Activated CD4-positive, alpha-beta T cell treated with anti-CD3 and anti-CD28 coated beads for 36 hours (primary cell): ENCODE data around the gene NTF3. TPM values are rescaled to one million over a fixed set of nuclear protein-coding genes. Genes with fewer than 3 reads are reported as not detected.

Source experiments
- ATAC-seq: fragments of 200-7000 bp; cut with Tn5 transposase; one replicate; pipeline ENCODE4 v1.10.0; 2021; ENCODE audit warnings: mild to moderate bottlenecking, moderate library complexity
- CTCF ChIA-PET: fragments of 350-600 bp; sonication (Branson Sonifier 250); formaldehyde crosslinking; loops from one replicate; lab custom pipeline; 2021; ENCODE audit warnings: antibody characterized with exemption; lab: Charles Lee
- POLR2A ChIA-PET: fragments of 350-600 bp; sonication (Branson Sonifier 250); formaldehyde crosslinking; loops from one replicate; lab custom pipeline; 2021; ENCODE audit warnings: antibody characterized with exemption, inconsistent platforms; lab: Charles Lee
- DNase-seq: peaks from one replicate; pipeline ENCODE4 v3.0.0-alpha.2; 2020
- H3K27ac Mint-ChIP-seq: one replicate; pipeline ENCODE4 v1.8.0; 2021; ENCODE audit warnings: mixed read lengths
- H3K27me3 Mint-ChIP-seq: one replicate; pipeline ENCODE4 v1.8.0; 2021; ENCODE audit warnings: mixed read lengths
- H3K36me3 Mint-ChIP-seq: one replicate; pipeline ENCODE4 v1.8.0; 2021; ENCODE audit warnings: low read depth, mixed read lengths
- H3K4me1 Mint-ChIP-seq: one replicate; pipeline ENCODE4 v1.8.0; 2021; ENCODE audit warnings: mixed read lengths
- H3K4me3 Mint-ChIP-seq: one replicate; pipeline ENCODE4 v1.8.0; 2021; ENCODE audit warnings: mild to moderate bottlenecking, moderate library complexity, mixed read lengths
- H3K9me3 Mint-ChIP-seq: one replicate; pipeline ENCODE4 v1.8.0; 2021; ENCODE audit warnings: low read depth, mixed read lengths
- intact Hi-C, 2 experiments: fragments of 100-400 bp; cut with DNase I in 1 of 2; cut with micrococcal nuclease in 1 of 2; formaldehyde crosslinking; loops; one replicate each; pipeline versions ENCODE4 v1.14.2 to v1.15.1; 2022 to 2024; cut with DNase I, micrococcal nuclease
- total RNA-seq, 2 experiments: library from RNA; stranded (reverse); gene quantifications; one replicate each; pipeline ENCODE4 v1.2.3, GENCODE V29; 2021

NTF3 gene
- total RNA-seq, 2 experiments from 2014 or later = not detected

DNA sequence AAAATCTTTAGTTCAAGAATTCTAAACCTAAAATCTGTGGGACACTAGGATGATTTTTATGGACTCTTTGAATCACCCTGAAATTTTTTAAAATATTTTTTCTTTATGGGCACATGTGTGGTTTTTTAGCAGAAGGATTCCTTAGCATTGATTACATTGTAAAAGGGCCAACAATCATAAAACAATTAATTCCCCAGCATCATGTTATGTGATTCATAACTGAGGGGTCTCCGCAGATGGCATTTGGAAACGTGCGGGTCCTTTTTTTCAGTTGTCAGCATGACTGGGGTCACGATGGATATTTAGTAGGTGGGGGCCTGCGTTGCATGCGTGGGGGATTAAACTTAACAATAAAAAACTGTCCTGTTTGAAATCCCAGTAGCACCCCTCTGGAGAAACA, 52.5 kb downstream of the NTF3 start:
- ATAC-seq (no peak), DNase-seq (no peak)
- CTCF ChIA-PET = no interaction called here
- POLR2A ChIA-PET = no interaction called here
- Mint-ChIP-seq H3K36me3 (no peaks in the 10 kb centered on the region), H3K27ac (no peak overlapping the region), H3K4me3 (no peak overlapping the region), H3K4me1 (no peaks in the 10 kb centered on the region), H3K27me3 (no peaks in the 10 kb centered on the region), H3K9me3 (no peaks in the 10 kb centered on the region)
- intact Hi-C loops = no loop called here

DNA sequence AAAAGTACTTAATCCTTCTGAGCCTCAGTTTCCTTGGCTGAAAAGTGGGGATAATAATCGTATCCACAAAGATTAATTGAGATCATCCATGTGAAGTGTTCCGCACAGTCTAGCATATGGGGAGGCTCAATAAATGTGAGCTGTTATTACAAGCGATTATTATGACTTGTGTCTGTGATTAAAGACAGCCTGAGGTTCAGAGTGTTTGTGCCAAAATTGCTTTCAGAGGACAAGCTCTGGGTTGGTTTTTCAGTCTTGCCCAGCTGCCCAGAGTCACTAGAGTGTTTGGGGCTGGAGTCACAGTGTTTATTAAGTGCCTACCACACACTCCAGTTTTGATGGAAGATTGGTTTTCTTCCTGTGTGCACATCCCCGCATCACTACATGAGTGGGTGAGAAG, 53.5 kb downstream of the NTF3 start:
- ATAC-seq = no peak

DNA sequence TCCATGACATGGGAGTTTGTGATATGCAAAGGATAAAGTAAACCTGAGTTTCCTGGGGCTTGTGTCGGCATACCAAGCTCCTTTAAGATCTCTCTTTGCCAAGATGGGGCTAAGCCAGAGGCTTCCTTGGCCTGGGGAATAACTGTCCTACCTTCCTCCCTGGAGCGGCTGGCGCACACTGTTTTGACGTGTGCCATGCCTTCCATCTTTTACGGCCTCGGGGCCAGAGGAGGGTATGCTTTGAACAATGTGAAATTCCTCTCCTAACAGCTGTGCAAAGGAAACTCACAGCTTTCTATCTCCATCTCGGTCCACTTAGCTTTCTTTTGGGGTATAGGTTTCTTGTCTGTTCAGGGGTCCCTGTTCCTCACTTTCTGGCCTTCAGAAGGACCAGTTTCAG, 55.2 kb downstream of the NTF3 start:
- H3K9me3 Mint-ChIP-seq = no peaks in the 10 kb centered on the region
- no peak for ATAC-seq
- ChIA-PET CTCF (interaction anchor here (0.7 kb wide), 1 partner anchor 50 kb away, joined by 3 read pairs; no protein-coding TSS in a partner anchor), POLR2A (no interaction called here)
- H3K4me3 Mint-ChIP-seq = no peak overlapping the region
- H3K27me3 Mint-ChIP-seq = no peaks in the 10 kb centered on the region
- intact Hi-C loops = no loop called here
- H3K36me3 Mint-ChIP-seq = no peaks in the 10 kb centered on the region
- H3K27ac Mint-ChIP-seq = no peak overlapping the region
- no peaks in the 10 kb centered on the region for H3K4me1 Mint-ChIP-seq
- DNase-seq = no peak

More for the DNA sequence above, 53.5 kb downstream of the NTF3 start:
- no peak overlapping the region for H3K4me3 Mint-ChIP-seq
- H3K4me1 Mint-ChIP-seq = no peaks in the 10 kb centered on the region
- H3K36me3 Mint-ChIP-seq = no peaks in the 10 kb centered on the region
- no peak overlapping the region for H3K27ac Mint-ChIP-seq
- POLR2A ChIA-PET = no interaction called here
- CTCF ChIA-PET = no interaction called here
- intact Hi-C loops = no loop called here
- H3K27me3 Mint-ChIP-seq = no peaks in the 10 kb centered on the region
- no peaks in the 10 kb centered on the region for H3K9me3 Mint-ChIP-seq
- DNase-seq = no peak

DNA sequence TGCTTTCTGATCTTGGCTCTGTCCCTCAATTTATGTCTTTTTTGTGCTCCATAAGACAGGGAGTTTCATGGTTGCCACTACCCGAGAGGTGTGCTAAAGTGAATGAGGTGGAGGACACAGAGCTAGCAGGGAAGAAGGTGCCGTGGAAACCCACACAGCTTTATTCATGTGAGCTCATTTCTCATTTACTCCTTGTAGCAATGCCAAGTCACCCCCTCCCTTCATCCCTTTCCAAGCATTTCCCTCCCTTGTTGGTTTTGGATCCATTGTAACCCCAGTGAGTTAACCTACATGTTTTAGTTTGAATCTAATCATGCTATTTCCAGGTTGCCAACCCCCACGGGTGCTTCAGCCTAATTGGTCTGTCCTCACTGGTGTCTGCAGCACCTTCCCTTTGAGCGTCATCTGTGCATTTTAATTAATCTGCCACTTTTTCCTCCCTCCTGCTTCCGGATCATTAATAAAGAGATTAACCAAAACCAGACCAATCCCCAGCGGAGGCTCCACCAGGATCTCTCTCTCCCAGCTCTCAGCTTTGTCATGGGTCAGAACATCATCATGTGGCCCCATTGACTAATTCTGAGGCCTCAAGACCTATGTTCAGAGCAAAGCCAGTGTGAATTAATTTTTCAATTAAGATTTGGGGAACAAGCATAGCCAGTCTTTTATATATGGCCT, 56.2 kb downstream of the NTF3 start:
- CTCF ChIA-PET = interaction anchor here (0.6 kb wide), 1 partner anchor 328 kb away, joined by 4 read pairs; no protein-coding TSS in a partner anchor
- no peak for DNase-seq
- no peaks in the 10 kb centered on the region for H3K4me1 Mint-ChIP-seq
- H3K36me3 Mint-ChIP-seq = no peaks in the 10 kb centered on the region
- ATAC-seq = no peak
- H3K27ac Mint-ChIP-seq = no peak overlapping the region
- POLR2A ChIA-PET = no interaction called here
- intact Hi-C loops = no loop called here
- H3K27me3 Mint-ChIP-seq = no peaks in the 10 kb centered on the region
- H3K9me3 Mint-ChIP-seq = no peaks in the 10 kb centered on the region
- H3K4me3 Mint-ChIP-seq = no peak overlapping the region

DNA sequence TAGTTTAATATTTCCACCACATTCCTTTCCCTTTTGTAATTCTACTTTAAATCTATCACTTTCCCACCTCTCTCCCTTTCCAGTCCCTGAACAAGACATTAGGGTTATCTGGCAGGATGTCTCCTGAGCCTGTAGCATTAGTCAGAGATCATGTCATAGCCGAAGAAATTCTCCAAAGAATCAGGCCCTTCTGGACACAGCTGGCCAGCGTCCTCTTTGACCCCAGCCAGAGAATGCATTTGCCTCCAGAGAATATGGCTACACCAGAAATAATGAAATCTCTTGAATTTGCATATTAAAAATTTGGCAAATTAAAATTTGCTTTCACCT, 56.7 kb downstream of the NTF3 start:
- H3K4me1 Mint-ChIP-seq = no peaks in the 10 kb centered on the region
- no peak overlapping the region for H3K4me3 Mint-ChIP-seq
- no peak overlapping the region for H3K27ac Mint-ChIP-seq
- no peaks in the 10 kb centered on the region for H3K27me3 Mint-ChIP-seq
- H3K36me3 Mint-ChIP-seq = no peaks in the 10 kb centered on the region
- DNase-seq (no peak), ATAC-seq (no peak)
- POLR2A ChIA-PET = no interaction called here
- CTCF ChIA-PET = no interaction called here
- H3K9me3 Mint-ChIP-seq = no peaks in the 10 kb centered on the region
- intact Hi-C loops = no loop called here

DNA sequence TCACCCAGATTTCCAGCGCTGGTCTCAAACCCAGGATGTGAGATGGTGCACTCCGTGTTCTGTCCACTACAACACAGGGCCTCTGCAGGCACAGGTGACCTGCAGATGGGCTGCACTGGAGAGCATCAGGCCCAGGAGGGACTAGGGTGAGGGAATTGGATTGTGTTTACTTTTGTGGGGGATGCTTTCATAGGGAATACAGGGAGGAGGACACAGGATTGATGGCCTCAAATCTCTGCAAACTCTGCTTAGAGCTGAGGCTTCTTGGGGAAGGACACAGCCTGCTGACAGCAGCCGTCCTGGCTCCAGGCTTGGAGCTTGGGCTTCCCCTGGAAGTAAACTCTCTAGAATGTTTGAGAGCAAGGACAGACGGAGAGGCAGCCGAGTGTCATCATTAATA, 57.1 kb downstream of the NTF3 start:
- Mint-ChIP-seq H3K27ac (no peak overlapping the region), H3K9me3 (no peaks in the 10 kb centered on the region), H3K36me3 (no peaks in the 10 kb centered on the region), H3K4me1 (no peaks in the 10 kb centered on the region), H3K4me3 (no peak overlapping the region), H3K27me3 (no peaks in the 10 kb centered on the region)
- ChIA-PET POLR2A (no interaction called here), CTCF (no interaction called here)
- no peak for ATAC-seq
- intact Hi-C loops = no loop called here
- DNase-seq = no peak

DNA sequence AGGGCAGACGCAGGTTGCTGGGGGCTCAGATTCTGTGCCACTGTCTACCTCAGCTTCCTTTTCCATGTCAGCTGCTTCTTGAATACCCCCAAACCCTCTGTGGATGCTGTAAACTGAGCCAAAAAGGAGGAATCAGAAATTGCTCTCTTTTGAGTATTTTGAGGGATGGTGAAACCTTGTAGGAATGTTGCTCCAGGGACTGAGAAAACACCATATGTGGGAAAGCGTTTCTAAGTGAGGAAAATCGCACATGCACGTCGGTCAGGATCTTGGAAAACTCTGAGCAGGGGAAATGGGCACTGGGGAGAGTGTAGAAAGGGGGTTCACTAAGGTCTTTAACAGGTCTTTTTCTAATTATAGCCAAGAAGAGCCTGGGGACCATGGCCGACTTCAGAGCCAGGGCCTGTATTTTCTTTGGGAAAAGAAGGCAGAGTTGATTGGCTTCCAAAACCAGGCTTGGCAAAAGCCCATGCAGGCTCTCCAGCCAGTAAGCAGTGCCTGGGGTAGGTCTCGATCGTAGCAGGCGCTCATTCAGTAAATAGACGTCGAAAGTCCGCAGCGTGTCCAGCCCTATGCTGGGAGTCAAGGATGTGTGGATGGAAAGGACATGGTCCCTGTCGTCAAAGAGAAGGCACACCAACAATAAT, 58.0 kb downstream of the NTF3 start:
- ChIA-PET POLR2A (no interaction called here), CTCF (no interaction called here)
- Mint-ChIP-seq H3K27ac (no peak overlapping the region), H3K36me3 (no peaks in the 10 kb centered on the region), H3K9me3 (no peaks in the 10 kb centered on the region), H3K4me3 (no peak overlapping the region), H3K4me1 (no peaks in the 10 kb centered on the region), H3K27me3 (no peaks in the 10 kb centered on the region)
- intact Hi-C loops = no loop called here
- ATAC-seq (no peak), DNase-seq (no peak)

DNA sequence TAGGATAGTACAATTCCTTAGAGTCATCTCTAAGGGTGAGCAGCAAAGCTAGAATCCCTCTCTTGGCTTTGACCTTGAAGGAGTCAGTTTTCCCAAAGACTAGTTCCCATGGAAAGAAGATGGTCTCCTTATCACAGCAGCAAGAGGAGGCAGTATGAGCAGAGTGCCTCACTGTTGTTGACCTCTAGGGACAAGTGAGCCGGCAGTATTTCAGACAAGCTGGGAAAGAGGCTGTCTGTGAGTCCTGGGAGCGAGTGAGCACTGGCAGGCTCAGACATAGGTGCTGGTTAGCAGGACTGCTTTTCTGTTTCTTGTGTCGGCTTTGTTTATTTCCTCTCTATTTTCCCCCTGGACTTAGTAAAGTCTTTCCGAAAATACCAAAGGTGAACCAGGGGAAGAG, 60.7 kb downstream of the NTF3 start:
- ATAC-seq (no peak), DNase-seq (no peak)
- Mint-ChIP-seq H3K27ac (no peak overlapping the region), H3K27me3 (no peaks in the 10 kb centered on the region), H3K4me3 (no peak overlapping the region), H3K4me1 (no peaks in the 10 kb centered on the region), H3K36me3 (no peaks in the 10 kb centered on the region), H3K9me3 (no peaks in the 10 kb centered on the region)
- ChIA-PET POLR2A (no interaction called here), CTCF (interaction anchor here (0.7 kb wide), 1 partner anchor 24 kb away, joined by 3 read pairs; no protein-coding TSS in a partner anchor)
- intact Hi-C loops = no loop called here

DNA sequence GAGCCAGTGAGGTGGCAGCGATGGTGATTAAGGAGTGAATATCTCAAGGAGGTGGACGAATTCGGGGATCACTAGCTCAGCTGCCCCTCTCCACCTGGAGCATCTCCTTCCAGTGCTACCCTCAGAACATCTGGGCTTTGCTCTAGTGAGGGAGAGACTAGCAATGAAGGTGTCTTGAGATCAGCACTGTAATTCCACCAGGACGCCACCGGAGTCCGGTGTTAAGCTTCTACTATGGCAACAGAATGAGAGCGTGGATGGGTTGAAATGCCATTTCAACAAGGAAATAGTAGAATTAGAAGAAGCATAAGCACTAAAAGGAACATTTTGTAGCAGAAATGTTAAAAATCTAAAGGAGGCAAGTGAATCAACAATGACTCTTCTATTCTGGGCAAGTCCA, 61.1 kb downstream of the NTF3 start:
- H3K4me1 Mint-ChIP-seq = no peaks in the 10 kb centered on the region
- H3K36me3 Mint-ChIP-seq = no peaks in the 10 kb centered on the region
- DNase-seq = no peak
- ChIA-PET POLR2A (no interaction called here), CTCF (interaction anchor here (0.7 kb wide), 1 partner anchor 24 kb away, joined by 3 read pairs; no protein-coding TSS in a partner anchor)
- H3K4me3 Mint-ChIP-seq = no peak overlapping the region
- H3K9me3 Mint-ChIP-seq = no peaks in the 10 kb centered on the region
- ATAC-seq = no peak
- intact Hi-C loops = no loop called here
- no peak overlapping the region for H3K27ac Mint-ChIP-seq
- no peaks in the 10 kb centered on the region for H3K27me3 Mint-ChIP-seq

DNA sequence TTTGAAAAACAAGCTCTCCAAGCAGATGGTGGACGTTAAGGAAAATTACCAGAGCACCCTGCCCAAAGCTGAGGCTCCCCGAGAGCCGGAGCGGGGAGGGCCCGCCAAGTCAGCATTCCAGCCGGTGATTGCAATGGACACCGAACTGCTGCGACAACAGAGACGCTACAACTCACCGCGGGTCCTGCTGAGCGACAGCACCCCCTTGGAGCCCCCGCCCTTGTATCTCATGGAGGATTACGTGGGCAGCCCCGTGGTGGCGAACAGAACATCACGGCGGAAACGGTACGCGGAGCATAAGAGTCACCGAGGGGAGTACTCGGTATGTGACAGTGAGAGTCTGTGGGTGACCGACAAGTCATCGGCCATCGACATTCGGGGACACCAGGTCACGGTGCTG, 62.4 kb downstream of the NTF3 start:
- Mint-ChIP-seq H3K27me3 (peaks cover 2% of the 10 kb centered on the region), H3K4me3 (no peak overlapping the region), H3K4me1 (no peaks in the 10 kb centered on the region), H3K27ac (no peak overlapping the region), H3K36me3 (no peaks in the 10 kb centered on the region), H3K9me3 (no peaks in the 10 kb centered on the region)
- ChIA-PET CTCF (no interaction called here), POLR2A (no interaction called here)
- DNase-seq (no peak), ATAC-seq (no peak)
- intact Hi-C loops = no loop called here

DNA sequence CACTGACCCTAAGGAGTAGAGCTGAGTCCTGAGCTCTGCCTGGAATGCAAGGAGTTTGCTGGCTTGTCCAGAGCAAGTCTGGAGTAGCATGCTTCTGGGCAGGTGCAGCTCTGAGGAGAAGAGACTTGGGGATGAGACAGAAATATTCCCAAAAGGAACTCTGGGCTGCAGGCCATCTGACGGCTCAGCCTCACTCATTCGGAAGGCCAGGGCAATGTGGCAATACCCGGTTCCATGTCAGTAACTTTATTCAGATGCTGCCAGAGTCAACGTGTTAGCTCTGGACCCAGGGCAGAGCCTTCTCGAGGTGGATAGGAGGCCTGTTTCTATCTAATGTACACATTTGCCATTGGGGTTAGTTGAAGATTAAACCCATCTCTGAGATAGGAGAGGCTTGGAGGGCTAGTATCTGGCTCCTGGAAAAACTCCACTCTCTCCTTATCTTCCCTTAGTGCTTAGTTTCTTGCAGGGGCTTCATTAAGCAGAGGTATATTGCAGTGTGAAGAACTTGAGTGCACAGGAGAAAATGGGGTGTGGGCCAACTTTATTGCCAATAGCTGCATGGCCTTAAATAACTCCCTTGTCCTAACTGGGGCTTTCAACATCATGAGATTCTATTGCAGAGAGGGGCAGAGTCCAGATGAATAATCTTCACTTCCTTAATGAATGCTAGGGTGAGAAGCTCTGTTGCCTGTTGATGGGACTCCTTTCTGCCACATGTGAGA, 65.6 kb downstream of the NTF3 start:
- POLR2A ChIA-PET = no interaction called here
- DNase-seq (no peak), ATAC-seq (no peak)
- no peak overlapping the region for H3K27ac Mint-ChIP-seq
- no peaks in the 10 kb centered on the region for H3K9me3 Mint-ChIP-seq
- peaks cover 7% of the 10 kb centered on the region for H3K27me3 Mint-ChIP-seq
- no peaks in the 10 kb centered on the region for H3K4me1 Mint-ChIP-seq
- CTCF ChIA-PET = no interaction called here
- H3K4me3 Mint-ChIP-seq = no peak overlapping the region
- intact Hi-C loops = no loop called here
- no peaks in the 10 kb centered on the region for H3K36me3 Mint-ChIP-seq

DNA sequence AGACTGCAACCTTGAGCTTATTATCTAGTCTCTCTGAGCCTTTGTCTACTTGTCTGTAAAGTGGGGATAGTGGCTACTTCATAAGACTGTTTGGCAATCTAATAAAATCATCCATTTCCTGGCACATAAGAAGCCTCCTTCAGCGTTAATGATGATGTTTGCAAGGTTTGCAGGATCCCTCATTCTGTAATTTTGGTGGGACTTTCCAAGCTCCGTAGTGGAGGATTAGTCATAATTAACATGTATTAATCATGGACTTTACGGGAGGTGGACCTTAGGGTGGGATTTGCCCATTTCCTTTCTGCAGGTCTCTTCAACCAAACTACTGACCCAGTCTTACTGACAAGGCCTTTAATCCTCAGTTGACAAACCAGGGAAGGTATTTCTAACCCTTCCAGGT, 66.2 kb downstream of the NTF3 start:
- Mint-ChIP-seq H3K4me3 (no peak overlapping the region), H3K27ac (no peak overlapping the region), H3K27me3 (peaks cover 7% of the 10 kb centered on the region), H3K36me3 (no peaks in the 10 kb centered on the region), H3K4me1 (no peaks in the 10 kb centered on the region), H3K9me3 (no peaks in the 10 kb centered on the region)
- POLR2A ChIA-PET = no interaction called here
- ATAC-seq (no peak), DNase-seq (no peak)
- intact Hi-C loops = no loop called here
- CTCF ChIA-PET = no interaction called here
